K562 (cell line): ENCODE results near the gene DENND1A. TPM values are rescaled to one million over a fixed set of nuclear protein-coding genes. Genes with fewer than 3 reads are reported as not detected.

Experiments
- ATAC-seq: fragments of 200-7000 bp; cut with Tn5 transposase; 3 replicates; pipeline ENCODE4 v1.9.1; 2020; ENCODE audit warnings: moderate library complexity
- BruUV-seq: library from RNA; stranded (reverse); fragments of 400-500 nt; replicated peaks from 2 replicates; lab custom pipeline; 2021; lab: Mats Ljungman, UMichigan
- CTCF ChIA-PET: fragments of 300-600 bp; formaldehyde crosslinking; extraction: SDS; loops from one replicate; lab custom pipeline; 2021; ENCODE audit warnings: low intra/inter-chr PET ratio; lab: Yijun Ruan, JAX
- POLR2A ChIA-PET: fragments of 300-600, 350-650 bp; sonication (Branson Sonifier 250); formaldehyde crosslinking; extraction: SDS; loops from one replicate; lab custom pipeline; 2021; ENCODE audit warnings: antibody characterized with exemption, inconsistent platforms; lab: Yijun Ruan, JAX
- DNase-seq, 4 experiments: peaks; one replicate each; pipeline versions ENCODE4 v3.0.0 to v3.0.0-alpha.2; 2011 to 2018; ENCODE audit warnings: low spot score in 3 of 4, mixed read lengths in 3 of 4; ENCODE audit errors: extremely low read depth in 1 of 4
- FAIRE-seq: peaks from 2 replicates; lab custom pipeline; 2011; peaks lifted over from hg19 to GRCh38; lab: Jason Lieb, UNC
- H2AFZ ChIP-seq: 2 replicates; pipeline ENCODE4 v1.6.0; 2011; ENCODE audit warnings: low read depth, low read length, control low read depth, inconsistent platforms
- H3K27ac ChIP-seq: fragments of 200-600 bp; 3 replicates; pipeline ENCODE4 v1.8.0; 2011; ENCODE audit warnings: low read depth, mild to moderate bottlenecking, control low read depth, inconsistent platforms, low read length, moderate library complexity, mixed read lengths; ENCODE audit errors: extremely low read depth
- H3K27me3 ChIP-seq, 2 experiments: fragments of 300-600 bp in 1 of 2; 2 replicates in 1 of 2; 3 replicates in 1 of 2; pipeline versions ENCODE4 v1.6.0 to v1.8.0; 2011; ENCODE audit warnings: inconsistent platforms in 2 of 2, low read length in 2 of 2, mild to moderate bottlenecking in 1 of 2, mixed read lengths in 1 of 2, moderate library complexity in 1 of 2; ENCODE audit not compliant: control insufficient read depth in 2 of 2, insufficient read depth in 2 of 2
- H3K36me3 ChIP-seq: fragments of 300-600 bp; 3 replicates; pipeline ENCODE4 v1.8.0; 2011; ENCODE audit warnings: mild to moderate bottlenecking, low read length, inconsistent platforms; ENCODE audit not compliant: control insufficient read depth, insufficient read depth
- H3K4me1 ChIP-seq, 2 experiments: fragments of 200-600 bp in 1 of 2; replicated peaks in 1 of 2; 2 replicates in 1 of 2; 3 replicates in 1 of 2; pipeline versions ENCODE4 v1.5.1 to v1.8.0; 2011; ENCODE audit warnings: inconsistent platforms in 2 of 2, low read length in 2 of 2, mild to moderate bottlenecking in 1 of 2, mixed read lengths in 1 of 2, moderate library complexity in 1 of 2; ENCODE audit not compliant: control insufficient read depth in 2 of 2, insufficient read depth in 2 of 2
- H3K4me2 ChIP-seq: 2 replicates; pipeline ENCODE4 v1.6.1; 2011; ENCODE audit warnings: low read length, control low read depth, inconsistent platforms, mixed read lengths; ENCODE audit not compliant: insufficient read depth
- H3K4me3 ChIP-seq: fragments of 200-600 bp; sonication (generic), shearing (Covaris generic); 2 replicates; pipeline ENCODE4 v1.5.1; 2016; ENCODE audit warnings: control low read depth, inconsistent platforms
- H3K79me2 ChIP-seq: fragments of 200-600 bp; 3 replicates; pipeline ENCODE4 v1.8.0; 2011; ENCODE audit warnings: low read length, inconsistent platforms; ENCODE audit not compliant: control insufficient read depth, insufficient read depth
- H3K9ac ChIP-seq, 2 experiments: 2 replicates each; pipeline versions ENCODE4 v1.6.0 to v1.6.1; 2011; ENCODE audit warnings: low read depth in 2 of 2, low read length in 2 of 2, control low read depth in 1 of 2, inconsistent platforms in 1 of 2, mild to moderate bottlenecking in 1 of 2, mixed read lengths in 1 of 2; ENCODE audit not compliant: insufficient read depth in 1 of 2
- H3K9me1 ChIP-seq: one replicate; pipeline ENCODE4 v1.6.0; 2011; ENCODE audit warnings: inconsistent platforms, mild to moderate bottlenecking, low read length, moderate library complexity; ENCODE audit not compliant: control insufficient read depth, insufficient read depth
- H3K9me3 ChIP-seq: replicated peaks from 2 replicates; pipeline ENCODE4 v1.5.1; 2011; ENCODE audit warnings: low read depth, low read length, inconsistent platforms; ENCODE audit not compliant: control insufficient read depth, insufficient read depth
- H4K20me1 ChIP-seq: replicated peaks from 2 replicates; pipeline ENCODE4 v1.6.1; 2011; ENCODE audit warnings: low read length, inconsistent platforms, mixed read lengths; ENCODE audit not compliant: control insufficient read depth, insufficient read depth
- BCLAF1 ChIP-seq, 2 experiments: fragments of 450-650 bp in 1 of 2; IDR thresholded peaks; 2 replicates each; pipeline ENCODE4 v1.6.1; 2011 to 2017; ENCODE audit warnings: low read depth in 2 of 2, antibody characterized with exemption in 1 of 2, borderline replicate concordance in 1 of 2, low read length in 1 of 2, mild to moderate bottlenecking in 1 of 2, mixed read lengths in 1 of 2; ENCODE audit not compliant: control insufficient read depth in 1 of 2
- BMI1 ChIP-seq: fragments of 150-350 bp; IDR thresholded peaks from 2 replicates; pipeline ENCODE4 v1.6.1; 2014; ENCODE audit warnings: low read length
- CBFA2T3 ChIP-seq: fragments of 450-650 bp; IDR thresholded peaks from 2 replicates; pipeline ENCODE4 v1.6.1; 2017
- CEBPB ChIP-seq: fragments of 450-650 bp; IDR thresholded peaks from 2 replicates; pipeline ENCODE4 v1.6.1; 2016; ENCODE audit warnings: missing genetic modification characterization, missing compliant biosample characterization
- EP300 ChIP-seq: IDR thresholded peaks from 2 replicates; pipeline ENCODE4 v1.6.1; 2012; ENCODE audit warnings: low read length, improper control_type of control experiment
- HNRNPH1 ChIP-seq: fragments of 200-400 bp; formaldehyde crosslinking; optimal IDR thresholded peaks from 2 replicates; pipeline ENCODE3; 2017; ENCODE audit warnings: low read depth, mild to moderate bottlenecking, low read length, moderate library complexity
- NONO ChIP-seq, 2 experiments: fragments of 200-400 bp in 1 of 2; fragments of 450-650 bp in 1 of 2; formaldehyde crosslinking in 1 of 2; IDR thresholded peaks; 2 replicates each; pipeline ENCODE4 v1.6.1; 2017; ENCODE audit warnings: low read depth in 2 of 2, mild to moderate bottlenecking in 2 of 2, moderate library complexity in 2 of 2, low read length in 1 of 2
- PYGO2 ChIP-seq: fragments of 450-650 bp; IDR thresholded peaks from 2 replicates; pipeline ENCODE4 v1.6.1; 2016; ENCODE audit warnings: mild to moderate bottlenecking, missing genetic modification characterization, moderate library complexity, missing compliant biosample characterization
- SMARCA5 ChIP-seq: fragments of 450-650 bp; IDR thresholded peaks from 2 replicates; pipeline ENCODE4 v1.6.1; 2016
- ZBTB33 ChIP-seq: sonication (generic); formaldehyde crosslinking; IDR thresholded peaks from 2 replicates; pipeline ENCODE4 v1.8.1; 2023; ENCODE audit warnings: mild to moderate bottlenecking, missing genetic modification reagents
- WGBS: fragments of 100-300 bp; shearing (Covaris generic); methylation state at CpG from one replicate; pipeline ENCODE4 v1.1.6; 2016; ENCODE audit warnings: low coverage, mixed read lengths; ENCODE audit not compliant: insufficient coverage; ENCODE audit errors: missing lambda C conversion rate; 5-methylcytosine and 5-hydroxymethylcytosine counted together
- in situ Hi-C: fragments of 300-500 bp; cut with MboI; formaldehyde crosslinking; loops from 4 replicates; pipeline ENCODE4 v1.15.0; 2018; ENCODE audit warnings: inconsistent platforms, mixed read lengths
- intact Hi-C: fragments of 100-400 bp; cut with micrococcal nuclease; formaldehyde crosslinking; loops from 2 replicates; pipeline ENCODE4 v1.14.2; 2022
- polyA plus RNA-seq, 8 experiments: library from polyadenylated mRNA; depleted of rRNA in 4 of 8; stranded (reverse) in 5 of 8; unstranded in 3 of 8; fragments of >200 nt; fragmentation: Nextera tagmentation in 2 of 8; fragmentation: Illumina TruSeq in 1 of 8; extraction: Ambion mirVana in 2 of 8; extraction: Trizol in 1 of 8; gene quantifications; 2 replicates each; pipeline versions ENCODE4 v1.2.1 to v1.2.3, GENCODE V29; 2011 to 2014; ENCODE audit warnings: inconsistent platforms in 1 of 8, missing spikeins in 1 of 8
- total RNA-seq, 7 experiments: library from RNA; depleted of rRNA in 6 of 7; stranded (reverse); fragments of >200 nt in 6 of 7; fragmentation: Illumina TruSeq in 2 of 7; extraction: Trizol in 2 of 7; gene quantifications; 2 replicates each; pipeline versions ENCODE4 v1.2.1 to v1.2.3, GENCODE V29; 2011 to 2021; ENCODE audit warnings: low replicate concordance in 1 of 7
- TF ChIP-seq, protein P1 (sequence below): fragments of 200-800 bp; sonication (Bioruptor generic); IDR thresholded peaks from 2 replicates; pipeline ENCODE4 v1.6.1; 2016; ENCODE audit warnings: missing genetic modification characterization, missing compliant biosample characterization

The DENND1A gene
- total and polyA plus RNA-seq, 9 of the 15 experiments (the other 6 are each of a cell fraction or from before 2014, with no cell fraction given) = 7.6 to 29.5 (median 15.7) TPM

GRCh38 chr9:123735376-123735775 lies 194.6 kb downstream of the DENND1A start:
- H3K9me1 ChIP-seq = no peaks in the 10 kb centered on the region
- FAIRE-seq = no peak
- H3K4me1 ChIP-seq = no peaks in the 10 kb centered on the region
- ATAC-seq = no peak
- H3K36me3 ChIP-seq = no peaks in the 10 kb centered on the region
- H3K79me2 ChIP-seq = no peaks in the 10 kb centered on the region
- ChIA-PET CTCF (no interaction called here), POLR2A (no interaction called here)
- WGBS = 82% methylated on average over 4 of the region's 4 CpGs
- DNase-seq = no peak
- no peaks in the 10 kb centered on the region for H3K27me3 ChIP-seq
- H3K27ac ChIP-seq = no peak overlapping the region
- no peak overlapping the region for H3K4me2 ChIP-seq
- H3K4me3 ChIP-seq = no peak overlapping the region
- no peaks in the 10 kb centered on the region for H3K9me3 ChIP-seq
- no TSS peak for BruUV-seq
- H3K9ac ChIP-seq = no peak overlapping the region
- intact Hi-C loops (no loop called here), in situ Hi-C loops (no loop called here)
- H2AFZ ChIP-seq = no peak overlapping the region
- H4K20me1 ChIP-seq = no peaks in the 10 kb centered on the region
- TF ChIP-seq BMI1 (no peak), HNRNPH1 (no peak), EP300 (no peak), NONO (IDR thresholded peaks at IDR 0.05; ENCODE audit: low read depth in 2 of 2, low read length in 1 of 2) (no peak), CBFA2T3 (no peak), ZBTB33 (CRISPR knock-in tag) (no peak), CEBPB (tag) (no peak), BCLAF1 (IDR thresholded peaks at IDR 0.05; ENCODE audit: borderline replicate concordance in 1 of 2, control insufficient read depth in 1 of 2, low read depth in 2 of 2, low read length in 1 of 2) (no peak), SMARCA5 (no peak), PYGO2 (tag) (no peak)
- TF ChIP-seq, protein P1, sequence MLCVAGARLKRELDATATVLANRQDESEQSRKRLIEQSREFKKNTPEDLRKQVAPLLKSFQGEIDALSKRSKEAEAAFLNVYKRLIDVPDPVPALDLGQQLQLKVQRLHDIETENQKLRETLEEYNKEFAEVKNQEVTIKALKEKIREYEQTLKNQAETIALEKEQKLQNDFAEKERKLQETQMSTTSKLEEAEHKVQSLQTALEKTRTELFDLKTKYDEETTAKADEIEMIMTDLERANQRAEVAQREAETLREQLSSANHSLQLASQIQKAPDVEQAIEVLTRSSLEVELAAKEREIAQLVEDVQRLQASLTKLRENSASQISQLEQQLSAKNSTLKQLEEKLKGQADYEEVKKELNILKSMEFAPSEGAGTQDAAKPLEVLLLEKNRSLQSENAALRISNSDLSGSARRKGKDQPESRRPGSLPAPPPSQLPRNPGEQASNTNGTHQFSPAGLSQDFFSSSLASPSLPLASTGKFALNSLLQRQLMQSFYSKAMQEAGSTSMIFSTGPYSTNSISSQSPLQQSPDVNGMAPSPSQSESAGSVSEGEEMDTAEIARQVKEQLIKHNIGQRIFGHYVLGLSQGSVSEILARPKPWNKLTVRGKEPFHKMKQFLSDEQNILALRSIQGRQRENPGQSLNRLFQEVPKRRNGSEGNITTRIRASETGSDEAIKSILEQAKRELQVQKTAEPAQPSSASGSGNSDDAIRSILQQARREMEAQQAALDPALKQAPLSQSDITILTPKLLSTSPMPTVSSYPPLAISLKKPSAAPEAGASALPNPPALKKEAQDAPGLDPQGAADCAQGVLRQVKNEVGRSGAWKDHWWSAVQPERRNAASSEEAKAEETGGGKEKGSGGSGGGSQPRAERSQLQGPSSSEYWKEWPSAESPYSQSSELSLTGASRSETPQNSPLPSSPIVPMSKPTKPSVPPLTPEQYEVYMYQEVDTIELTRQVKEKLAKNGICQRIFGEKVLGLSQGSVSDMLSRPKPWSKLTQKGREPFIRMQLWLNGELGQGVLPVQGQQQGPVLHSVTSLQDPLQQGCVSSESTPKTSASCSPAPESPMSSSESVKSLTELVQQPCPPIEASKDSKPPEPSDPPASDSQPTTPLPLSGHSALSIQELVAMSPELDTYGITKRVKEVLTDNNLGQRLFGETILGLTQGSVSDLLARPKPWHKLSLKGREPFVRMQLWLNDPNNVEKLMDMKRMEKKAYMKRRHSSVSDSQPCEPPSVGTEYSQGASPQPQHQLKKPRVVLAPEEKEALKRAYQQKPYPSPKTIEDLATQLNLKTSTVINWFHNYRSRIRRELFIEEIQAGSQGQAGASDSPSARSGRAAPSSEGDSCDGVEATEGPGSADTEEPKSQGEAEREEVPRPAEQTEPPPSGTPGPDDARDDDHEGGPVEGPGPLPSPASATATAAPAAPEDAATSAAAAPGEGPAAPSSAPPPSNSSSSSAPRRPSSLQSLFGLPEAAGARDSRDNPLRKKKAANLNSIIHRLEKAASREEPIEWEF = no peak
